ENCODE measurements around the gene ARMC2. TPM values are rescaled to one million over a fixed set of nuclear protein-coding genes. Genes with fewer than 3 reads are reported as not detected.
"Not testable (repeated sequence)": the region's sequence is repeated elsewhere in the genome, so short reads cannot be mapped to it uniquely, and the experiment has no call there.

The ARMC2 gene
- total and polyA plus RNA-seq, 2 of the 4 experiments (the other 2 are of a cell fraction): 0.72 to 3.9 TPM

GRCh38 chr6:108888745-108889144 is 40.5 kb downstream of the ARMC2 start:
- intact Hi-C loops (cut with micrococcal nuclease): no loop called here
- no peak overlapping the region for H3K9ac ChIP-seq (ENCODE audit: low read depth, low read length)
- in situ Hi-C loops (cut with MboI; ENCODE audit: low sequenced_read_pairs): no loop called here

GRCh38 chr6:108890898-108891297 is 42.7 kb downstream of the ARMC2 start:
- ATAC-seq (ENCODE audit: low read depth); H2AK9ac ChIP-seq (replicated peaks; ENCODE audit: low read depth, low read length, poor library complexity); H2BK120ac ChIP-seq (ENCODE audit: low read depth, low read length); H4K91ac ChIP-seq (ENCODE audit: insufficient read depth, low read depth, low read length); H4K5ac ChIP-seq (ENCODE audit: low read depth, low read length); CTCF ChIA-PET; H3K56ac ChIP-seq (ENCODE audit: extremely low read depth, insufficient read depth, low read length); H3K9ac ChIP-seq (ENCODE audit: low read depth, low read length); H2BK15ac ChIP-seq (ENCODE audit: low read depth, low read length); H3K9me3 ChIP-seq (ENCODE audit: control insufficient read depth, insufficient read depth, low read length); H4K20me1 ChIP-seq (ENCODE audit: insufficient read depth, low read length); H2BK20ac ChIP-seq (ENCODE audit: low read depth, low read length); H4K8ac ChIP-seq (ENCODE audit: low read depth in 2 of 2, low read length in 2 of 2); H3K36me3 ChIP-seq (ENCODE audit: control insufficient read depth, insufficient read depth, low read length); H3K14ac ChIP-seq (replicated peaks; ENCODE audit: low read depth, low read length); H3K27ac ChIP-seq (ENCODE audit: insufficient read depth, low read length); H3K4me2 ChIP-seq (ENCODE audit: low read depth, low read length); H3K4me3 ChIP-seq (ENCODE audit: insufficient read depth, low read depth, low read length); H3K18ac ChIP-seq (ENCODE audit: low read depth, low read length); BruUV-seq (replicated peaks); H3K27me3 ChIP-seq (ENCODE audit: control insufficient read depth, insufficient read depth, low read length); H2BK5ac ChIP-seq (ENCODE audit: low read depth, low read length, poor library complexity, severe bottlenecking); DNase-seq; H3K4ac ChIP-seq (ENCODE audit: low read depth, low read length); H3K4me1 ChIP-seq (ENCODE audit: control insufficient read depth, insufficient read depth, low read length); H2AK5ac ChIP-seq (ENCODE audit: low read depth, low read length); dilution Hi-C loops (cut with HindIII; ENCODE audit: low sequenced_read_pairs, unreplicated experiment); H3K9me1 ChIP-seq (ENCODE audit: insufficient read depth, low read length); H2AFZ ChIP-seq (replicated peaks; ENCODE audit: low read length, poor library complexity); H3K79me1 ChIP-seq (ENCODE audit: low read depth in 1 of 2, low read length in 2 of 2); POLR2A ChIA-PET (ENCODE audit: unreplicated experiment); H3K23ac ChIP-seq (ENCODE audit: low read depth, low read length): not testable (repeated sequence)
- in situ Hi-C loops (cut with MboI; ENCODE audit: low sequenced_read_pairs) (loop anchor here (5.0 kb wide), 1 partner anchor 349 kb away; no protein-coding TSS in a partner anchor), intact Hi-C loops (cut with micrococcal nuclease) (loop anchor here (5.0 to 10.0 kb wide), 2 partner anchors 334 to 494 kb away; partner anchors contain the start of gene CD164)
- WGBS, 2 experiments (ENCODE audit: extremely low coverage in 2 of 2, insufficient read length in 1 of 2): no CpG with 5 or more reads among the region's 5 CpGs

More at GRCh38 chr6:108888745-108889144, 40.5 kb downstream of the ARMC2 start:
- H3K56ac ChIP-seq (ENCODE audit: extremely low read depth, insufficient read depth, low read length): no peak overlapping the region
- no peak overlapping the region for H2BK5ac ChIP-seq (ENCODE audit: low read depth, low read length, poor library complexity, severe bottlenecking)
- H3K36me3 ChIP-seq (ENCODE audit: control insufficient read depth, insufficient read depth, low read length): no peaks in the 10 kb centered on the region
- H2BK120ac ChIP-seq (ENCODE audit: low read depth, low read length): no peak overlapping the region
- no peak overlapping the region for H3K18ac ChIP-seq (ENCODE audit: low read depth, low read length)
- H3K79me1 ChIP-seq (ENCODE audit: low read depth in 1 of 2, low read length in 2 of 2): no peaks in the 10 kb centered on the region
- H2BK15ac ChIP-seq (ENCODE audit: low read depth, low read length): no peak overlapping the region
- H4K91ac ChIP-seq (ENCODE audit: insufficient read depth, low read depth, low read length): no peak overlapping the region
- H4K5ac ChIP-seq (ENCODE audit: low read depth, low read length): no peak overlapping the region
- no peak overlapping the region for H3K4me3 ChIP-seq (ENCODE audit: insufficient read depth, low read depth, low read length)
- H4K20me1 ChIP-seq (ENCODE audit: insufficient read depth, low read length): no peaks in the 10 kb centered on the region
- no peak overlapping the region for H4K8ac ChIP-seq (ENCODE audit: low read depth in 2 of 2, low read length in 2 of 2)
- H3K4me1 ChIP-seq (ENCODE audit: control insufficient read depth, insufficient read depth, low read length): peaks cover 2% of the 10 kb centered on the region
- H2AK9ac ChIP-seq (replicated peaks; ENCODE audit: low read depth, low read length, poor library complexity): no peak overlapping the region
- H3K23ac ChIP-seq (ENCODE audit: low read depth, low read length): no peak overlapping the region
- dilution Hi-C loops (cut with HindIII; ENCODE audit: low sequenced_read_pairs, unreplicated experiment): no loop called here
- H3K4ac ChIP-seq (ENCODE audit: low read depth, low read length): no peak overlapping the region
- no peaks in the 10 kb centered on the region for H3K27me3 ChIP-seq (ENCODE audit: control insufficient read depth, insufficient read depth, low read length)
- H2AFZ ChIP-seq (replicated peaks; ENCODE audit: low read length, poor library complexity): no peak overlapping the region
- TF ChIP-seq SMC3 (IDR thresholded peaks at IDR 0.05; ENCODE audit: low read depth, low read length): no peak
- TF ChIP-seq RAD21 (IDR thresholded peaks at IDR 0.05; ENCODE audit: low read length): no peak
- no peak for TF ChIP-seq CEBPB (IDR thresholded peaks at IDR 0.05; ENCODE audit: low read depth, low read length)
- no peak for TF ChIP-seq MXI1 (IDR thresholded peaks at IDR 0.05; ENCODE audit: borderline replicate concordance, low read depth, low read length)
- no peak for TF ChIP-seq CHD1 (IDR thresholded peaks at IDR 0.05; ENCODE audit: low read depth, low read length)
- TF ChIP-seq RFX5 (IDR thresholded peaks at IDR 0.05; ENCODE audit: low read depth, low read length): no peak
- no peak for TF ChIP-seq RCOR1 (IDR thresholded peaks at IDR 0.05; ENCODE audit: insufficient replicate concordance, low read length)
- TF ChIP-seq POLR2A (IDR thresholded peaks at IDR 0.05; ENCODE audit: low read depth, low read length): no peak
- no peak for TF ChIP-seq USF2 (IDR thresholded peaks at IDR 0.05; ENCODE audit: low read depth, low read length)
- TF ChIP-seq NFE2L2 (IDR thresholded peaks at IDR 0.05; ENCODE audit: low read depth, low read length): no peak
- TF ChIP-seq MAFK (IDR thresholded peaks at IDR 0.05; ENCODE audit: low read depth, low read length): no peak
- no peak for TF ChIP-seq BHLHE40 (IDR thresholded peaks at IDR 0.05; ENCODE audit: low read depth, low read length)
- TF ChIP-seq MAZ (IDR thresholded peaks at IDR 0.05; ENCODE audit: borderline replicate concordance, low read depth, low read length): no peak
- no peak for TF ChIP-seq FOS (IDR thresholded peaks at IDR 0.05; ENCODE audit: low read depth, low read length)
- H3K9me3 ChIP-seq (ENCODE audit: control insufficient read depth, insufficient read depth, low read length): no peaks in the 10 kb centered on the region
- 0 out of 2 replicates have a peak, but pooled peaks cover 9% of the 10 kb centered on the region for H3K9me1 ChIP-seq (ENCODE audit: insufficient read depth, low read length)
- POLR2A ChIA-PET (ENCODE audit: unreplicated experiment): no interaction called here
- H2AK5ac ChIP-seq (ENCODE audit: low read depth, low read length): no peak overlapping the region
- no peak for DNase-seq
- ATAC-seq (ENCODE audit: low read depth): no peak
- no peak overlapping the region for H2BK20ac ChIP-seq (ENCODE audit: low read depth, low read length)
- no peak overlapping the region for H3K27ac ChIP-seq (ENCODE audit: insufficient read depth, low read length)
- no TSS peak for BruUV-seq (replicated peaks)
- no peak overlapping the region for H3K14ac ChIP-seq (replicated peaks; ENCODE audit: low read depth, low read length)
- 86% methylated on average over 1 of the region's 2 CpGs; no CpG with 5 or more reads in 1 of the 2 experiments for WGBS, 2 experiments (ENCODE audit: extremely low coverage in 2 of 2, insufficient read length in 1 of 2)
- CTCF ChIA-PET: no interaction called here
- H3K4me2 ChIP-seq (ENCODE audit: low read depth, low read length): no peak overlapping the region
